OCI-LY3 (cell line): ENCODE data around the gene POU4F1.

ENCODE experiments used
- CTCF ChIP-seq: fragments of 200-600, 300-600 bp; sonication (generic); IDR thresholded peaks from 2 replicates; pipeline ENCODE4 v1.5.1; 2014; ENCODE audit warnings: antibody characterized with exemption, low read length, low read depth
- EZH2phosphoT487 ChIP-seq: fragments of 200-600 bp; shearing (Covaris generic); IDR thresholded peaks from 2 replicates; pipeline ENCODE4 v1.6.1; 2018; ENCODE audit warnings: antibody characterized with exemption, mixed run types, low read depth

- TF ChIP-seq CTCF (no peak), EZH2phosphoT487 (no peak)
Measured at GRCh38 chr13:78569029-78569428, 34.3 kb downstream of the POU4F1 start.
